Astrocyte of the cerebellum (primary cell): ENCODE measurements around the gene CARD6.
"Not testable (repeated sequence)": the region's sequence is repeated elsewhere in the genome, so short reads cannot be mapped to it uniquely, and the experiment has no call there.

Experiments used
- DNase-seq: peaks from one replicate; pipeline ENCODE4 v3.0.0-alpha.2; 2011; ENCODE audit warnings: low read depth
- H3K4me3 ChIP-seq: 2 replicates; pipeline ENCODE4 v1.5.1; 2011; ENCODE audit warnings: mild to moderate bottlenecking, low read depth, low read length, moderate library complexity
- in situ Hi-C: cut with HindIII; loops from 2 replicates; pipeline ENCODE4 v1.10.0; 2017; ENCODE audit warnings: low sequenced_read_pairs
- TF ChIP-seq, protein P1 (sequence below): IDR thresholded peaks from 2 replicates; pipeline ENCODE4 v1.5.1; 2012; ENCODE audit warnings: low read length, low read depth, moderate library complexity, mild to moderate bottlenecking; ENCODE audit errors: missing control alignments

CARD6 gene

DNA sequence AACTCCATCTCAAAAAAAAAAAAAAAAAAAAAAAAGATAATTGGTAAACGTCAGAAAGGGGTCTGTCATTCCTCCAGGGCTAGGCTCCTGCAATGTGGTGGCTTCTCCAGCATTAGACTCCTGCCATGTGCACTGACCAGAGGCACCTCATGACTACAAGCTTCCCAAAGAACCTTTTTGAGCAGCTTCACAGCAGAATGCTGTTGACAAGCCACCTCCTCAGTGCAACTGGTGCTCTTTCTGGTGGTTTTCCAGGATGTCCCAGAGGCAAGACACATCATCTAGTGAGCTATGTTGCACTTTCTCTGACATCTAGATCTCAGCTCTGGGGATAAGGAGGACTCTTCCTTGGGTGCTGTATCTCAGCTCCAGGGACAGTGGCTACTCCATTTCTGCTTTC, 17.7 kb upstream of the CARD6 start:
- TF ChIP-seq, protein P1, sequence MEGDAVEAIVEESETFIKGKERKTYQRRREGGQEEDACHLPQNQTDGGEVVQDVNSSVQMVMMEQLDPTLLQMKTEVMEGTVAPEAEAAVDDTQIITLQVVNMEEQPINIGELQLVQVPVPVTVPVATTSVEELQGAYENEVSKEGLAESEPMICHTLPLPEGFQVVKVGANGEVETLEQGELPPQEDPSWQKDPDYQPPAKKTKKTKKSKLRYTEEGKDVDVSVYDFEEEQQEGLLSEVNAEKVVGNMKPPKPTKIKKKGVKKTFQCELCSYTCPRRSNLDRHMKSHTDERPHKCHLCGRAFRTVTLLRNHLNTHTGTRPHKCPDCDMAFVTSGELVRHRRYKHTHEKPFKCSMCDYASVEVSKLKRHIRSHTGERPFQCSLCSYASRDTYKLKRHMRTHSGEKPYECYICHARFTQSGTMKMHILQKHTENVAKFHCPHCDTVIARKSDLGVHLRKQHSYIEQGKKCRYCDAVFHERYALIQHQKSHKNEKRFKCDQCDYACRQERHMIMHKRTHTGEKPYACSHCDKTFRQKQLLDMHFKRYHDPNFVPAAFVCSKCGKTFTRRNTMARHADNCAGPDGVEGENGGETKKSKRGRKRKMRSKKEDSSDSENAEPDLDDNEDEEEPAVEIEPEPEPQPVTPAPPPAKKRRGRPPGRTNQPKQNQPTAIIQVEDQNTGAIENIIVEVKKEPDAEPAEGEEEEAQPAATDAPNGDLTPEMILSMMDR = no peak
- H3K4me3 ChIP-seq = no peak overlapping the region
- DNase-seq = no peak
- in situ Hi-C loops = no loop called here

DNA sequence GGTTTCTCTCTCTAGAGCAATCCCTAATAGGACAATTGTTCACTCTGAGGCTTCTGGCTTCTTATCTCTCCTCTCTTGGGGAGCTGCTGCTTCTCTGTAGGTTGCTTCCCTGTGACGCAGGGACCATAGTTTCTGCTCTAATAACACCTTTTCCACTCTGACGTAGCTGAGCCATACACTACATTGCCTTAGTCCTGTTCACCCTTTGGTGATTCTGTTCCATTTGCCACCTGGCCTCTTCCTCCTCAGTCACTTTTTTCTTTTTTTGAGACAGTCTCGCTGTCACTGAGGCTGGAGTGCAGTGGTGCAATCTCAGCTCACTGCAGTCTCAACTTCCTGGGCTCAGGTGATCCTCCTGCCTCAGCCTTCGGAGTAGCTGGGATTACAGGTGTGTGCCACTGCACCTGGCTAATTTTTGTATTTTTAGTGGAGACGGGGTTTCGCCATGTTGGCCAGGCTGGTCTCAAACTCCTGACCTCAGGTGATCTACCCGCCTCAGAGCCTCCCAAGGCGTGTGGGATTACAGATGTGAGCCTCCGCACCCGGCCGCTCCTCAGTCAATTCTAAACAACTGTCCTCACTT, 15.6 kb upstream of the CARD6 start:
- H3K4me3 ChIP-seq, DNase-seq, in situ Hi-C loops: not testable (repeated sequence)

DNA sequence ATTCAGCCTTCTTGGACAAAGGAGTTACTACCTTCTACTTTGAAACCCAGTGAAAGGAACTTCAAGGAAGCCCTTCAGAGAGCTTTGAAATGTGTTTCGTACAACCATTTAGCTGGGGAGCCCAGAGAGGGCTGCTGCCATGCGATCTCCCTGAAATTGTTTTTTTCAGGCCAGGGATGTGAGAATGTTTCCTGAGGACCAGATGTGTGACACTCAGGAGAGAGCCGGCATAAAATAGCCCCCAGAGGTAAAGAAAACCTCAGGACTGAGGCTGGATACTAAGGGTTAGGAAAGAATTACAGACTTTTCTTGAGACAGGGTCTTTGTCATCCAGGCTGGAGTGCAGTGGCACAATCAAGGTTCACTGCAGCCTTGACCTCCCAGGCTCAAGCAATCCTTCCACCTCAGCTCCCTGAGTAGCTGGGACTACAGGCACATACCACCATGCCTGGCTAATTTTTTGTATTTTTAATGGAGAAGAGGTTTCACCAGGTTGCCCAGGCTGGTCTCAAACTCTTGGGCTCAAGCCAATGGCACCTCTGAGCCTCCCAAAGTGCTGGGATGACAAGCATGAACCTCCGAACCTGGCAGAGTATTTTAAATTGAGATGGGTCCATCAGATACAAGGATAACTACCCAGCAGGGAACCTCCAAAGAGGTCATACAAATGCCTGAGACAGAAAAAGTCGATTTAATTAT, 14.5 kb upstream of the CARD6 start:
- H3K4me3 ChIP-seq = no peak overlapping the region
- TF ChIP-seq, protein P1 = no peak
- no peak for DNase-seq
- in situ Hi-C loops = no loop called here

DNA sequence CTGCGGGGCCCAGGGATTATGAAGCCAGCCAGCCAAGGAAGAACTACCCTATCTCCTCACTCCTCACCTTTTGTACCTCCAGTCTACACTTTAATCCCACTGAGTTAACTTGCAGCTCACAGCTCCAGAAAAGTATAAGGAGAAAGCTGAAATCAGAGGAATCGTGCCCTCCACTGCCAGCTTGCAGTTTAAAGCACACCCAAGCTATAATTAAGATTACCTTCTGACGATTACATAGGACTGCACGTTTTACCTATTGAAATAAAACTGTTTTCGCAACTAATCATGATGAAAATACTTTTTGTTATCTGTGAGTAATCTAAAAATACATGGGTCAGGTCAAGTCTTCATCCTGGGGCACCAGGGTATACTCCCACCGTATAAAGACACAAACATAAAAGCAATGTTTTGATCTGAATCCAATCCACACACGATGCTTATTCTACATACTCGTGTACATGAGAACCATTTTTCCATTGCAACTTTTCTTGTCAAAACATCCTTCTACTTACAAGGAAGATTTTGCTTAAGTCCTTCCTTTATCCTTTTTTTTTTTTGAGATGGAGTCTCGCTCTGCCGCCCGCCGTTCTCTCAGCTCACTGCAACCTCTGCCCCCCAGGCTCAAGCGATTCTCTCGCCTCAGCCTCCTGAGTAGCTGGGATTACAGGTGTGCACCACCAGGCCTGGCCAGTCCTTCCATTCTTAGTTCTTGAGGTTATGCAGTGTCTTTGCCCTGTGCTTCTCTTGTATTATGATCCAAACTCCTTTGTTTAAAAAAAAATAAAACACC, 13.8 kb upstream of the CARD6 start:
- no peak overlapping the region for H3K4me3 ChIP-seq
- DNase-seq = no peak
- TF ChIP-seq, protein P1 = no peak
- in situ Hi-C loops = no loop called here

DNA sequence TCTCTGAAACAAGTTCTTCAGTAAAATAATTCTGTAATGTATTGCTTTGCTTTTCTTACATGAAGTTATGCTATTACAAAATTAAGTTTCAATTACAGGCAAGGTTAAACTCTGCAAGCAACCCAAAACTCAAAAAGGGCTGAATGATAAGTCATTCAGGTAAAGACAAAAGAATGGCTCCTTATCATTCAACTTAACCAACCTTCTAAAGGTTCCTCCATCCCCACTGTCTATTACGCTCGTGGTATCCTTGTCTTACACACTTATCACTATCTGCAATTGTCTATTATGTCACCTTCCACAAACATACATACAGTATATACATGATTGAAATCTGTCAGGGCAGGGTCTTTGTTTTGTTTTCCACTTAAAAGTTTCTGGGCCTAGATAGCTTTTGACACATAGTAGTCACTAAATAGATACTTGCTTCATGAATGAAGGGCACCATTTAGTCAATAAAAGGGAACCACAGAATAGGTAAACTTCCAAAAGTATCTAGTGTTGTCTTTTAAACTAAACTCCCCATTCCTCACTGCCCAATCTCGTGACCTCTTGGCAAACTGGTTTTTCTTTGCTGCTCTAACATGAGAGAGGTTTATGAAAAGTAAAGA, 13.0 kb upstream of the CARD6 start:
- no peak for DNase-seq
- H3K4me3 ChIP-seq = no peak overlapping the region
- in situ Hi-C loops = no loop called here
- TF ChIP-seq, protein P1 = no peak

DNA sequence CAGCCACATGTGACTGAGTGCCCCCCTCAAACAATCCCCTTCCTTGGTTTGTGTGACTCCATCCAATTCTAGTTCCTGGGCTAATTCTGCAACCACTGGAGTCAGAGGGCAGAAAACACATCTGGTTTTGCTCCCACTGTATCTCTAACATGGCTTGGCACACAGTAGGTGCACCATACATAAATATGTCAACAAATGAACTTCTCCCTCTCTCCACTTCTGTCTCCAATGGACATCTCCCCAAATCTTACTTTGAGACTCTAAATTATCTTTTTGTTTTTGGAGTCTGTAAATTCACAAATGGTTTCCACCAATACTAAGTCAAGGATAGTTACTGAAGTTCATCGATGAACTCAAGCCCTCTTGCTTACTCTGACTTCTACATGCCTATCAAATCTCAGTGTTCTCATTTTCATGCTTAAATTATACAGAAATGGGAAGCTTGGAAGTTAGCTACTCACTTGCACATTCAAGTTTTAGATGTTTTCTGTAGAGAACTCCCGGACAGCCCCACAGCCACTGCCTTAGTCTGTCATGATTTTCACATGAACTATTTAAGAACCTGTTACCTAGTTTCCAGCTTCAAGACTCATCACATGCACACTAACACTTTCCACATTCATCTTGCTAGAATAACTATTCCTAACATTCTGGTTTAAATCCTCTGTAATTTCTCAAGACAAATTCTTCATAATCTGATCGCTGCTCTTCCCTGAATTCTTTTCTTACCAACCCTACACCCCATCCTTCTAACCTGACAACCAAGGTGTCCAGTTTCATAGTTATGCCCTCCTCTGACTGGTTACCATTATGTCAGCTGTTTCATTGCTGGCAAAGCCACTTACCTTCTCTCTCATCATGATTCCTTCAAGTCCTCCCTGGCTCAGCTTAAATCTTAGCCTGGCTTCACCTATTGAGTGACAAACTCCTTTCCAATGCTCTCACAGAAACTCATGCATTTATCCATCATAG, 12.2 kb upstream of the CARD6 start:
- in situ Hi-C loops = no loop called here
- TF ChIP-seq, protein P1 = no peak
- DNase-seq = no peak
- H3K4me3 ChIP-seq = no peak overlapping the region
